Measurements from ENCODE around the gene RPH3AL.

Gene RPH3AL

GRCh38 chr17:282912-283882 lies 69.4 kb downstream of the RPH3AL start:
- H3K27me3 ChIP-seq (ENCODE audit: control insufficient read depth in 1 of 2, insufficient read depth in 2 of 2, low read length in 2 of 2) = no peaks in the 10 kb centered on the region
- H3K9me3 ChIP-seq (ENCODE audit: control insufficient read depth in 1 of 2, low read length in 2 of 2) = no peaks in the 10 kb centered on the region
- H3K4me3 ChIP-seq (ENCODE audit: low read depth in 1 of 2, low read length in 2 of 2) = no peak overlapping the region
- no peak overlapping the region for H3K9ac ChIP-seq (ENCODE audit: low read depth in 1 of 2, low read length in 2 of 2)
- no peaks in the 10 kb centered on the region for H3K4me1 ChIP-seq (ENCODE audit: control insufficient read depth in 1 of 2, insufficient read depth in 2 of 2, low read length in 2 of 2)
- H3K27ac ChIP-seq (ENCODE audit: low read depth, low read length) = no peak overlapping the region
- H3K36me3 ChIP-seq (ENCODE audit: control insufficient read depth in 1 of 2, insufficient read depth in 2 of 2, low read length in 2 of 2) = peaks cover 0 to 8% of the 10 kb centered on the region in 2 donors

GRCh38 chr17:282000-282911 lies 70.4 kb downstream of the RPH3AL start:
- Histone ChIP-seq H3K4me3 (ENCODE audit: low read depth in 1 of 2, low read length in 2 of 2) (no peak overlapping the region), H3K4me1 (ENCODE audit: control insufficient read depth in 1 of 2, insufficient read depth in 2 of 2, low read length in 2 of 2) (no peaks in the 10 kb centered on the region), H3K9ac (ENCODE audit: low read depth in 1 of 2, low read length in 2 of 2) (no peak overlapping the region), H3K27me3 (ENCODE audit: control insufficient read depth in 1 of 2, insufficient read depth in 2 of 2, low read length in 2 of 2) (no peaks in the 10 kb centered on the region), H3K36me3 (ENCODE audit: control insufficient read depth in 1 of 2, insufficient read depth in 2 of 2, low read length in 2 of 2) (peaks cover 0 to 8% of the 10 kb centered on the region in 2 donors), H3K9me3 (ENCODE audit: control insufficient read depth in 1 of 2, low read length in 2 of 2) (no peaks in the 10 kb centered on the region), H3K27ac (ENCODE audit: low read depth, low read length) (no peak overlapping the region)

GRCh38 chr17:281365-281999 lies 71.1 kb downstream of the RPH3AL start:
- Histone ChIP-seq H3K4me3 (ENCODE audit: low read depth in 1 of 2, low read length in 2 of 2) (no peak overlapping the region), H3K9me3 (ENCODE audit: control insufficient read depth in 1 of 2, low read length in 2 of 2) (no peaks in the 10 kb centered on the region), H3K9ac (ENCODE audit: low read depth in 1 of 2, low read length in 2 of 2) (no peak overlapping the region), H3K4me1 (ENCODE audit: control insufficient read depth in 1 of 2, insufficient read depth in 2 of 2, low read length in 2 of 2) (no peaks in the 10 kb centered on the region), H3K36me3 (ENCODE audit: control insufficient read depth in 1 of 2, insufficient read depth in 2 of 2, low read length in 2 of 2) (peaks cover 0 to 8% of the 10 kb centered on the region in 2 donors), H3K27ac (ENCODE audit: low read depth, low read length) (no peak overlapping the region), H3K27me3 (ENCODE audit: control insufficient read depth in 1 of 2, insufficient read depth in 2 of 2, low read length in 2 of 2) (no peaks in the 10 kb centered on the region)

- H3K27ac ChIP-seq (ENCODE audit: low read depth, low read length) = no peak overlapping the region
- no peaks in the 10 kb centered on the region for H3K4me1 ChIP-seq (ENCODE audit: control insufficient read depth in 1 of 2, insufficient read depth in 2 of 2, low read length in 2 of 2)
- H3K9ac ChIP-seq (ENCODE audit: low read depth in 1 of 2, low read length in 2 of 2) = no peak overlapping the region
- H3K36me3 ChIP-seq (ENCODE audit: control insufficient read depth in 1 of 2, insufficient read depth in 2 of 2, low read length in 2 of 2) = peaks cover 0 to 8% of the 10 kb centered on the region in 2 donors
- H3K27me3 ChIP-seq (ENCODE audit: control insufficient read depth in 1 of 2, insufficient read depth in 2 of 2, low read length in 2 of 2) = no peaks in the 10 kb centered on the region
- no peaks in the 10 kb centered on the region for H3K9me3 ChIP-seq (ENCODE audit: control insufficient read depth in 1 of 2, low read length in 2 of 2)
- no peak overlapping the region for H3K4me3 ChIP-seq (ENCODE audit: low read depth in 1 of 2, low read length in 2 of 2)
Measured at GRCh38 chr17:280901-281300, 71.7 kb downstream of the RPH3AL start.

- Histone ChIP-seq H3K9ac (ENCODE audit: low read depth in 1 of 2, low read length in 2 of 2) (no peak overlapping the region), H3K4me3 (ENCODE audit: low read depth in 1 of 2, low read length in 2 of 2) (no peak overlapping the region), H3K9me3 (ENCODE audit: control insufficient read depth in 1 of 2, low read length in 2 of 2) (no peaks in the 10 kb centered on the region), H3K4me1 (ENCODE audit: control insufficient read depth in 1 of 2, insufficient read depth in 2 of 2, low read length in 2 of 2) (no peaks in the 10 kb centered on the region), H3K36me3 (ENCODE audit: control insufficient read depth in 1 of 2, insufficient read depth in 2 of 2, low read length in 2 of 2) (peaks cover 0 to 8% of the 10 kb centered on the region in 2 donors), H3K27me3 (ENCODE audit: control insufficient read depth in 1 of 2, insufficient read depth in 2 of 2, low read length in 2 of 2) (no peaks in the 10 kb centered on the region), H3K27ac (ENCODE audit: low read depth, low read length) (no peak overlapping the region)
Measured at GRCh38 chr17:280216-280615, 72.4 kb downstream of the RPH3AL start.

- Histone ChIP-seq H3K9me3 (ENCODE audit: control insufficient read depth in 1 of 2, low read length in 2 of 2) (no peaks in the 10 kb centered on the region), H3K36me3 (ENCODE audit: control insufficient read depth in 1 of 2, insufficient read depth in 2 of 2, low read length in 2 of 2) (peaks cover 0 to 8% of the 10 kb centered on the region in 2 donors), H3K4me3 (ENCODE audit: low read depth in 1 of 2, low read length in 2 of 2) (no peak overlapping the region), H3K27me3 (ENCODE audit: control insufficient read depth in 1 of 2, insufficient read depth in 2 of 2, low read length in 2 of 2) (no peaks in the 10 kb centered on the region), H3K27ac (ENCODE audit: low read depth, low read length) (no peak overlapping the region), H3K9ac (ENCODE audit: low read depth in 1 of 2, low read length in 2 of 2) (no peak overlapping the region), H3K4me1 (ENCODE audit: control insufficient read depth in 1 of 2, insufficient read depth in 2 of 2, low read length in 2 of 2) (no peaks in the 10 kb centered on the region)
Measured at GRCh38 chr17:279776-280175, 72.8 kb downstream of the RPH3AL start.

GRCh38 chr17:279331-279730 lies 73.3 kb downstream of the RPH3AL start:
- Histone ChIP-seq H3K9ac (ENCODE audit: low read depth in 1 of 2, low read length in 2 of 2) (no peak overlapping the region), H3K4me3 (ENCODE audit: low read depth in 1 of 2, low read length in 2 of 2) (no peak overlapping the region), H3K27ac (ENCODE audit: low read depth, low read length) (no peak overlapping the region), H3K27me3 (ENCODE audit: control insufficient read depth in 1 of 2, insufficient read depth in 2 of 2, low read length in 2 of 2) (no peaks in the 10 kb centered on the region), H3K4me1 (ENCODE audit: control insufficient read depth in 1 of 2, insufficient read depth in 2 of 2, low read length in 2 of 2) (no peaks in the 10 kb centered on the region), H3K36me3 (ENCODE audit: control insufficient read depth in 1 of 2, insufficient read depth in 2 of 2, low read length in 2 of 2) (peaks cover 0 to 8% of the 10 kb centered on the region in 2 donors), H3K9me3 (ENCODE audit: control insufficient read depth in 1 of 2, low read length in 2 of 2) (no peaks in the 10 kb centered on the region)

- H3K36me3 ChIP-seq (ENCODE audit: control insufficient read depth in 1 of 2, insufficient read depth in 2 of 2, low read length in 2 of 2) = peaks cover 0 to 8% of the 10 kb centered on the region in 2 donors
- H3K4me3 ChIP-seq (ENCODE audit: low read depth in 1 of 2, low read length in 2 of 2) = no peak overlapping the region
- H3K9me3 ChIP-seq (ENCODE audit: control insufficient read depth in 1 of 2, low read length in 2 of 2) = no peaks in the 10 kb centered on the region
- H3K27ac ChIP-seq (ENCODE audit: low read depth, low read length) = no peak overlapping the region
- no peaks in the 10 kb centered on the region for H3K4me1 ChIP-seq (ENCODE audit: control insufficient read depth in 1 of 2, insufficient read depth in 2 of 2, low read length in 2 of 2)
- H3K9ac ChIP-seq (ENCODE audit: low read depth in 1 of 2, low read length in 2 of 2) = no peak overlapping the region
- H3K27me3 ChIP-seq (ENCODE audit: control insufficient read depth in 1 of 2, insufficient read depth in 2 of 2, low read length in 2 of 2) = no peaks in the 10 kb centered on the region
Measured at GRCh38 chr17:278676-279059, 73.9 kb downstream of the RPH3AL start.

GRCh38 chr17:278055-278675 lies 74.4 kb downstream of the RPH3AL start:
- Histone ChIP-seq H3K27me3 (ENCODE audit: control insufficient read depth in 1 of 2, insufficient read depth in 2 of 2, low read length in 2 of 2) (no peaks in the 10 kb centered on the region), H3K27ac (ENCODE audit: low read depth, low read length) (no peak overlapping the region), H3K4me3 (ENCODE audit: low read depth in 1 of 2, low read length in 2 of 2) (no peak overlapping the region), H3K9me3 (ENCODE audit: control insufficient read depth in 1 of 2, low read length in 2 of 2) (no peaks in the 10 kb centered on the region), H3K36me3 (ENCODE audit: control insufficient read depth in 1 of 2, insufficient read depth in 2 of 2, low read length in 2 of 2) (peaks cover 0 to 8% of the 10 kb centered on the region in 2 donors), H3K4me1 (ENCODE audit: control insufficient read depth in 1 of 2, insufficient read depth in 2 of 2, low read length in 2 of 2) (no peaks in the 10 kb centered on the region), H3K9ac (ENCODE audit: low read depth in 1 of 2, low read length in 2 of 2) (no peak overlapping the region)

Data from duodenal mucosa (tissue), 2 donors.